GM21576 (cell line): ENCODE results near the gene PDHA2.
"Not testable (repeated sequence)": the region's sequence is repeated elsewhere in the genome, so short reads cannot be mapped to it uniquely, and the experiment has no call there.

Experiments used
- ATAC-seq: cut with Tn5 transposase; IDR thresholded peaks from one replicate; pipeline ENCODE4 v1.9.1; 2021; ENCODE audit warnings: mild to moderate bottlenecking, moderate library complexity; ENCODE audit not compliant: unreplicated experiment

The PDHA2 gene

GRCh38 chr4:95839891-95840290 lies at the start of gene PDHA2:
Gene PDHA2, plus strand, starts transcription at chr4:95840093. Its CDS starts 58 bp downstream, at chr4:95840151.
- no peak for ATAC-seq

- ATAC-seq, result no peak
Measured at GRCh38 chr4:95798003-95798402, 41.9 kb upstream of the PDHA2 start.

- ATAC-seq, result no peak
Measured at GRCh38 chr4:95798727-95799126, 41.2 kb upstream of the PDHA2 start.

- no peak for ATAC-seq
Measured at GRCh38 chr4:95821867-95822266, 18.0 kb upstream of the PDHA2 start.

GRCh38 chr4:95825546-95825945 lies 14.3 kb upstream of the PDHA2 start:
- ATAC-seq, result no peak

- no peak for ATAC-seq
Measured at GRCh38 chr4:95830651-95831050, 9.2 kb upstream of the PDHA2 start.

GRCh38 chr4:95831166-95831565 lies 8.7 kb upstream of the PDHA2 start:
- no peak for ATAC-seq

- ATAC-seq, result no peak
Measured at GRCh38 chr4:95833711-95834194, 6.1 kb upstream of the PDHA2 start.

GRCh38 chr4:95835672-95836071 lies 4.2 kb upstream of the PDHA2 start:
- ATAC-seq, result no peak

- ATAC-seq, result no peak
Measured at GRCh38 chr4:95838192-95838591, 1.7 kb upstream of the PDHA2 start.

GRCh38 chr4:95847908-95848460 lies 8.1 kb downstream of the PDHA2 start:
- no peak for ATAC-seq

GRCh38 chr4:95850161-95850560 lies 10.3 kb downstream of the PDHA2 start:
- ATAC-seq, result no peak

GRCh38 chr4:95857761-95858160 lies 17.9 kb downstream of the PDHA2 start:
- ATAC-seq, result no peak

GRCh38 chr4:95867919-95868318 lies 28.0 kb downstream of the PDHA2 start:
- ATAC-seq, result no peak

GRCh38 chr4:95869414-95869813 lies 29.5 kb downstream of the PDHA2 start:
- not testable (repeated sequence) for ATAC-seq

- no peak for ATAC-seq
Measured at GRCh38 chr4:95869961-95870500, 30.1 kb downstream of the PDHA2 start.

- no peak for ATAC-seq
Measured at GRCh38 chr4:95877636-95878035, 37.7 kb downstream of the PDHA2 start.

GRCh38 chr4:95887551-95887950 lies 47.7 kb downstream of the PDHA2 start:
- no peak for ATAC-seq

GRCh38 chr4:95889662-95890061 lies 49.8 kb downstream of the PDHA2 start:
- ATAC-seq, result no peak
